MM.1S (cell line): ENCODE measurements around the gene OLFML2B.
"Not testable (repeated sequence)": the region's sequence is repeated elsewhere in the genome, so short reads cannot be mapped to it uniquely, and the experiment has no call there.

Experiments used
- DNase-seq: peaks from one replicate; pipeline ENCODE4 v3.0.0-alpha.2; 2015
- H2AFZ ChIP-seq: fragments of 300-600 bp; sonication (generic); 2 replicates; pipeline ENCODE4 v1.6.0; 2016; ENCODE audit warnings: antibody characterized with exemption, low read length
- H3F3A ChIP-seq: fragments of 300-600 bp; sonication (generic); 2 replicates; pipeline ENCODE4 v1.6.1; 2016; ENCODE audit warnings: mild to moderate bottlenecking, antibody characterized with exemption, low read length, moderate library complexity, mixed read lengths; ENCODE audit not compliant: insufficient read depth
- H3K27ac ChIP-seq: fragments of 300-600 bp; sonication (generic); 2 replicates; pipeline ENCODE4 v1.5.1; 2016; ENCODE audit warnings: mild to moderate bottlenecking, low read length
- H3K27me3 ChIP-seq: fragments of 300-600 bp; sonication (generic); replicated peaks from 2 replicates; pipeline ENCODE4 v1.6.0; 2016; ENCODE audit warnings: low read length; ENCODE audit not compliant: insufficient read depth
- H3K36me3 ChIP-seq: fragments of 300-600 bp; sonication (generic); replicated peaks from 2 replicates; pipeline ENCODE4 v1.6.1; 2016; ENCODE audit warnings: mild to moderate bottlenecking, low read length, mixed read lengths; ENCODE audit not compliant: insufficient read depth
- H3K4me1 ChIP-seq: fragments of 300-600 bp; sonication (generic); 2 replicates; pipeline ENCODE4 v1.6.1; 2016; ENCODE audit warnings: low read length, mixed read lengths
- H3K4me2 ChIP-seq: fragments of 300-600 bp; sonication (generic); 2 replicates; pipeline ENCODE4 v1.6.0; 2016; ENCODE audit warnings: low read depth, low read length
- H3K4me3 ChIP-seq: fragments of 300-600 bp; sonication (generic); 2 replicates; pipeline ENCODE4 v1.5.1; 2016; ENCODE audit warnings: low read length, mixed read lengths
- H3K79me2 ChIP-seq: fragments of 300-600 bp; sonication (generic); 2 replicates; pipeline ENCODE4 v1.6.1; 2016; ENCODE audit warnings: mixed run types, low read length, mixed read lengths
- H3K9ac ChIP-seq: fragments of 300-600 bp; sonication (generic); 2 replicates; pipeline ENCODE4 v1.6.1; 2016; ENCODE audit warnings: low read length, mixed read lengths
- H3K9me2 ChIP-seq: fragments of 300-600 bp; sonication (generic); replicated peaks from 2 replicates; pipeline ENCODE4 v1.6.1; 2016; ENCODE audit warnings: mild to moderate bottlenecking, low read length, mixed read lengths; ENCODE audit not compliant: insufficient read depth
- H3K9me3 ChIP-seq: fragments of 300-600 bp; sonication (generic); replicated peaks from 2 replicates; pipeline ENCODE4 v1.6.1; 2016; ENCODE audit warnings: mild to moderate bottlenecking, low read length, mixed read lengths; ENCODE audit not compliant: insufficient read depth
- H4K20me1 ChIP-seq: fragments of 300-600 bp; sonication (generic); 2 replicates; pipeline ENCODE4 v1.6.1; 2016; ENCODE audit warnings: mild to moderate bottlenecking, low read length, moderate library complexity, mixed read lengths; ENCODE audit not compliant: insufficient read depth
- CTCF ChIP-seq: fragments of 300-600 bp; sonication (generic); IDR thresholded peaks from 2 replicates; pipeline ENCODE4 v1.5.1; 2016; ENCODE audit warnings: antibody characterized with exemption, low read length, mixed read lengths
- EZH2 ChIP-seq: fragments of 300-600 bp; sonication (generic); optimal IDR thresholded peaks from 2 replicates; pipeline ENCODE3; 2017; ENCODE audit warnings: low read depth, mild to moderate bottlenecking, antibody characterized with exemption, low read length, mixed read lengths
- EZH2phosphoT487 ChIP-seq: fragments of 300-600 bp; sonication (generic); IDR thresholded peaks from 2 replicates; pipeline ENCODE4 v1.6.1; 2018; ENCODE audit warnings: antibody characterized with exemption, low read length

Gene OLFML2B

GRCh38 chr1:162055062-162055461, 31.4 kb upstream of the OLFML2B start:
- H3F3A ChIP-seq = no peaks in the 10 kb centered on the region
- DNase-seq = no peak
- TF ChIP-seq EZH2phosphoT487 = no peak
- TF ChIP-seq EZH2 = no peak
- no peak for TF ChIP-seq CTCF
- no peaks in the 10 kb centered on the region for H3K4me1 ChIP-seq
- H3K27ac ChIP-seq = no peak overlapping the region
- no peaks in the 10 kb centered on the region for H3K36me3 ChIP-seq
- H3K9me3 ChIP-seq = no peaks in the 10 kb centered on the region
- no peak overlapping the region for H2AFZ ChIP-seq
- no peaks in the 10 kb centered on the region for H3K27me3 ChIP-seq
- H3K4me2 ChIP-seq = no peak overlapping the region
- no peaks in the 10 kb centered on the region for H3K9me2 ChIP-seq
- no peak overlapping the region for H3K4me3 ChIP-seq
- H4K20me1 ChIP-seq = no peaks in the 10 kb centered on the region
- H3K79me2 ChIP-seq = no peaks in the 10 kb centered on the region
- no peak overlapping the region for H3K9ac ChIP-seq

GRCh38 chr1:162053949-162054348, 30.3 kb upstream of the OLFML2B start:
- H2AFZ ChIP-seq, H3K27ac ChIP-seq, H3K79me2 ChIP-seq, H3K4me1 ChIP-seq, H3K36me3 ChIP-seq, H3K9me2 ChIP-seq, DNase-seq, H3K9me3 ChIP-seq, H3K4me3 ChIP-seq, H3K9ac ChIP-seq, H4K20me1 ChIP-seq, H3K27me3 ChIP-seq, H3F3A ChIP-seq, H3K4me2 ChIP-seq: not testable (repeated sequence)

- no peaks in the 10 kb centered on the region for H4K20me1 ChIP-seq
- H3K9ac ChIP-seq = no peak overlapping the region
- no peaks in the 10 kb centered on the region for H3K9me3 ChIP-seq
- H3K4me2 ChIP-seq = no peak overlapping the region
- no peaks in the 10 kb centered on the region for H3K4me1 ChIP-seq
- no peaks in the 10 kb centered on the region for H3K36me3 ChIP-seq
- no peak overlapping the region for H2AFZ ChIP-seq
- no peak overlapping the region for H3K4me3 ChIP-seq
- H3K27ac ChIP-seq = no peak overlapping the region
- no peaks in the 10 kb centered on the region for H3F3A ChIP-seq
- H3K79me2 ChIP-seq = no peaks in the 10 kb centered on the region
- TF ChIP-seq EZH2 (no peak), CTCF (no peak), EZH2phosphoT487 (no peak)
- no peaks in the 10 kb centered on the region for H3K27me3 ChIP-seq
- no peaks in the 10 kb centered on the region for H3K9me2 ChIP-seq
- no peak for DNase-seq
These were observed 23.3 kb upstream of the OLFML2B start for GRCh38 chr1:162046921-162047320.

- Histone ChIP-seq H3K4me1 (peaks cover 23% of the 10 kb centered on the region), H3K9ac (no peak overlapping the region), H3K9me2 (no peaks in the 10 kb centered on the region), H3K9me3 (no peaks in the 10 kb centered on the region), H3K27ac (no peak overlapping the region), H3K36me3 (no peaks in the 10 kb centered on the region), H3F3A (0 out of 2 replicates have a peak, but pooled peaks cover 7% of the 10 kb centered on the region), H3K4me3 (no peak overlapping the region), H4K20me1 (no peaks in the 10 kb centered on the region), H3K79me2 (no peaks in the 10 kb centered on the region), H3K4me2 (no peak overlapping the region), H3K27me3 (no peaks in the 10 kb centered on the region), H2AFZ (no peak overlapping the region)
- DNase-seq = no peak
- TF ChIP-seq EZH2 = no peak
These were observed 18.7 kb upstream of the OLFML2B start for GRCh38 chr1:162042361-162042760.
